Fibroblast of mammary gland (primary cell): ENCODE measurements around the gene USP1.

Source experiments
- DNase-seq: peaks from one replicate; pipeline ENCODE4 v3.0.0-alpha.2; 2010; ENCODE audit warnings: low read depth
- H3K4me3 ChIP-seq: 2 replicates; pipeline ENCODE4 v1.5.1; 2011; ENCODE audit warnings: low read depth, mild to moderate bottlenecking, low read length, moderate library complexity; ENCODE audit not compliant: control insufficient read depth
- TF ChIP-seq, protein P1 (sequence below): conservative IDR thresholded peaks from 2 replicates; pipeline ENCODE4 v1.5.1; 2011; ENCODE audit warnings: low read depth, low read length, inconsistent platforms; ENCODE audit not compliant: control insufficient read depth, insufficient read depth

USP1 gene

DNA sequence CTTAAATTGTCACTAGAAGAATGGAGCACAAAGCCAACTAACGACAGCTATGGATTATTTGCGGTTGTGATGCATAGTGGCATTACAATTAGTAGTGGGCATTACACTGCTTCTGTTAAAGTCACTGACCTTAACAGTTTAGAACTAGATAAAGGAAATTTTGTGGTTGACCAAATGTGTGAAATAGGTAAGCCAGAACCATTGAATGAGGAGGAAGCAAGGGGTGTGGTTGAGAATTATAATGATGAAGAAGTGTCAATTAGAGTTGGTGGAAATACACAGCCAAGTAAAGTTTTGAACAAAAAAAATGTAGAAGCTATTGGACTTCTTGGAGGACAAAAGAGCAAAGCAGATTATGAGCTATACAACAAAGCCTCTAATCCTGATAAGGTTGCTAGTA lies 13.5 kb downstream of the USP1 start:
- TF ChIP-seq, protein P1, sequence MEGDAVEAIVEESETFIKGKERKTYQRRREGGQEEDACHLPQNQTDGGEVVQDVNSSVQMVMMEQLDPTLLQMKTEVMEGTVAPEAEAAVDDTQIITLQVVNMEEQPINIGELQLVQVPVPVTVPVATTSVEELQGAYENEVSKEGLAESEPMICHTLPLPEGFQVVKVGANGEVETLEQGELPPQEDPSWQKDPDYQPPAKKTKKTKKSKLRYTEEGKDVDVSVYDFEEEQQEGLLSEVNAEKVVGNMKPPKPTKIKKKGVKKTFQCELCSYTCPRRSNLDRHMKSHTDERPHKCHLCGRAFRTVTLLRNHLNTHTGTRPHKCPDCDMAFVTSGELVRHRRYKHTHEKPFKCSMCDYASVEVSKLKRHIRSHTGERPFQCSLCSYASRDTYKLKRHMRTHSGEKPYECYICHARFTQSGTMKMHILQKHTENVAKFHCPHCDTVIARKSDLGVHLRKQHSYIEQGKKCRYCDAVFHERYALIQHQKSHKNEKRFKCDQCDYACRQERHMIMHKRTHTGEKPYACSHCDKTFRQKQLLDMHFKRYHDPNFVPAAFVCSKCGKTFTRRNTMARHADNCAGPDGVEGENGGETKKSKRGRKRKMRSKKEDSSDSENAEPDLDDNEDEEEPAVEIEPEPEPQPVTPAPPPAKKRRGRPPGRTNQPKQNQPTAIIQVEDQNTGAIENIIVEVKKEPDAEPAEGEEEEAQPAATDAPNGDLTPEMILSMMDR, result no peak
- DNase-seq, result no peak
- no peak overlapping the region for H3K4me3 ChIP-seq

DNA sequence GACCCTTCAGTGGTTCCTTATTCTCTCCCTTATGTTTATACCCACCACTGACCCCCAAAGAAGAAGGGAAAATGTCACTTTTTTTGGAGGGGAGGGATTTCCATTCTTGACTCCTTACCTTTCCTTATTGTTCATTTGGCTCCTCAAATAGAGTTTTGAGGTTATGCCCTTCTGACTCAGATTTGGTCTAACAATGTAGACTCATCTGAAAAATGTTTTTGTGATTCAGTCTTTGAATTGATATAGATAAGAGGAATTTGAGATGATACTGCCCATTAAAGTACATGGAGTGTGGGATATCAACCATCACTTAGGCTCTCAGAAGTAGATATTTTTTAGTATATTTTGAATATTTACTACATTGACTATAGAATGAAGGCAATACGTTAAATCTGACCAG lies 16.1 kb downstream of the USP1 start:
- DNase-seq, result peak; percentile 44
- TF ChIP-seq, protein P1, result no peak
- H3K4me3 ChIP-seq, result no peak overlapping the region

DNA sequence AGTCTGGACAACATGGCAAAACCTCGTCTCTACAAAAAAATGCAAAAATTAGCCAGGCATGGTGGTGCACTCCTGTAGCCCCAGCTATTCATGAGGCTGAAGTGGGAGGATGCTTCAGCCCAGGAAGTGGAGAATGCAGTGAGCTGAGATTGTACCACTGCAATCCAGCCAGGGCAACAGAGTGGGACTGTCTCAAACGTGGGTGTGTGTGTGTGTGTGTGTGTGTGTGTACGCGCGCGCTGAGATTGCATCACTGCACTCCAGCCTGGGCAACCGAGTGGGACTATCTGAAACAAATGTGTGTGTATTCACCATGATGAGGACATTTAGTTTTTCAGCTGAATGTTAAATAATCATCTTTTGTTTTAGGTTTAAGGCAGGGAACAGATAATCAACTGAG lies 21.1 kb downstream of the USP1 start:
- H3K4me3 ChIP-seq, result no peak overlapping the region
- peak; percentile 18 for DNase-seq
- TF ChIP-seq, protein P1, result no peak

DNA sequence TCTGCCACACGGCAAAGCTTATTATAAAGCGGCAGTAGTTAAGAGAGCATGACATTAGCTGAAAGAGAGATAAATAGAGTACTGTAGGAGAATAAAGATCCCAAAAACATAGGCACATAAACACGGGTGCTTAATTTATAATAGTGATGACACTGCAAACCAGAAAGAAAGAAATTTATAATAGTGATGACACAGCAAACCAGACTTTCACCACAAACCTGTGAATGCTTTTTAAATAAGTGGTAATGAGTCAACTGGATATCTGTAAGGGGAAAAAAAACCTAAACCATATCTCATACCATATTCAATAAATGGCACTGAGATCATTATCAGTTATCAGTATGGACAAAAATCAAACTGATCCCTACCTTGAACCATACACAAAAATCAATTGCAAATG lies 25.5 kb downstream of the USP1 start:
- H3K4me3 ChIP-seq, result no peak overlapping the region
- TF ChIP-seq, protein P1, result no peak
- peak; percentile 19 for DNase-seq

GRCh38 chr1:62467092-62467491 lies 30.2 kb downstream of the USP1 start:
- H3K4me3 ChIP-seq, result no peak overlapping the region
- no peak for DNase-seq
- TF ChIP-seq, protein P1, result no peak

DNA sequence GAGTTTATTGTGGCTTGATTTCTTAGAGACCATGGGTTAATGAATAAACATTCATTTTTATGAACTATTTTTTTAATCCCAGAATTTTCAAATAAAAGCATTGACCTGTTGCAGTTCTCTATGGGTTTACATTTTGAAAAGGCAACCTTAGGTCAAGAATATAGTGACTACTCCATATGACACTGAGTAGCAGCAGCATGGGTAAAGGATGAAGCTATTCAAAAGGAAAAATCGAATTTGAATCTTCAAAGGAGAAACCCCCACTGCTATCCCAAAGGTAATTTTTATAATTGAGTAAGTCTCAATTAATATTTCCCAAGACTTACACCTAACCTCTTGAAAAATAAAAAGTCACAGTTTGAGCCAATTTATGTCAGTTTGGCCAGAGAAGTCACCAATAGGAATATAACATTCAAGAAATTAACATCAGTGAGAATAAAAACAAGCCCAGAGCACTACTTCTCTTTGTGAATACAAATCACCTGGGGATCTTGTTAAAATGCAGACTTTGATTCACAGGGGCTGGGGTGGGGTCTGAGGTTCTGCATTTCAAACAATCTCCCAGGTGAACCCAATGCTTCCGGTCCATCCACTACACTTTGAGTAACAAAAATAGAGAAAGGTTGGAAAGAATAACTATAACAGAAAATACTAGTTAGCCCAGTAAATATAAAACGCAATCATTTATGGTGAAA lies 39.8 kb downstream of the USP1 start:
- no peak for DNase-seq
- TF ChIP-seq, protein P1, result no peak
- H3K4me3 ChIP-seq, result no peak overlapping the region

DNA sequence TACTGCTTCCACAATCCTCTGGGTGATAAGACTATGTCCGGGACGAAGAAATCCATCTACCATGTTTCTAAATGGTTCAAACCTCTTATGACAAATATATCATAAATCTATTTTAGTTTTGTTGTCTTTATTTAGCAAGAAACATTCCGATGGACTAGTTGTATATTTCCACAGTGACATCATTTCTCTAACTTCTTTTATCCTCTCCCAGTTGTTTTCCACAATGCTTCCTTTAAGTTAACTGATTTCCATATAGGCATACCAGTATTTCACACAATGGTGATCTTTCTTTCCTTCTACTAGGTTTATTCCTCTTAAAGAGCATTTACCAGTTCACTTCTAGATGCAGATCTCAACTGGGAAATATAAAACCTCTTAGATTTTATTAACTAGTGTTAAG lies 44.8 kb downstream of the USP1 start:
- DNase-seq, result no peak
- TF ChIP-seq, protein P1, result no peak
- H3K4me3 ChIP-seq, result no peak overlapping the region
